GM18867 (cell line): ENCODE results near the gene FBXO40.

Experiments used
- ATAC-seq: cut with Tn5 transposase; IDR thresholded peaks from one replicate; pipeline ENCODE4 v1.9.1; 2021; ENCODE audit warnings: mild to moderate bottlenecking, moderate library complexity; ENCODE audit not compliant: unreplicated experiment

Gene FBXO40

GRCh38 chr3:121606106-121606505 lies 12.9 kb downstream of the FBXO40 start:
- ATAC-seq = no peak

GRCh38 chr3:121619691-121620090 lies 26.5 kb downstream of the FBXO40 start:
- no peak for ATAC-seq

GRCh38 chr3:121621491-121621890 lies 28.3 kb downstream of the FBXO40 start:
- no peak for ATAC-seq

DNA sequence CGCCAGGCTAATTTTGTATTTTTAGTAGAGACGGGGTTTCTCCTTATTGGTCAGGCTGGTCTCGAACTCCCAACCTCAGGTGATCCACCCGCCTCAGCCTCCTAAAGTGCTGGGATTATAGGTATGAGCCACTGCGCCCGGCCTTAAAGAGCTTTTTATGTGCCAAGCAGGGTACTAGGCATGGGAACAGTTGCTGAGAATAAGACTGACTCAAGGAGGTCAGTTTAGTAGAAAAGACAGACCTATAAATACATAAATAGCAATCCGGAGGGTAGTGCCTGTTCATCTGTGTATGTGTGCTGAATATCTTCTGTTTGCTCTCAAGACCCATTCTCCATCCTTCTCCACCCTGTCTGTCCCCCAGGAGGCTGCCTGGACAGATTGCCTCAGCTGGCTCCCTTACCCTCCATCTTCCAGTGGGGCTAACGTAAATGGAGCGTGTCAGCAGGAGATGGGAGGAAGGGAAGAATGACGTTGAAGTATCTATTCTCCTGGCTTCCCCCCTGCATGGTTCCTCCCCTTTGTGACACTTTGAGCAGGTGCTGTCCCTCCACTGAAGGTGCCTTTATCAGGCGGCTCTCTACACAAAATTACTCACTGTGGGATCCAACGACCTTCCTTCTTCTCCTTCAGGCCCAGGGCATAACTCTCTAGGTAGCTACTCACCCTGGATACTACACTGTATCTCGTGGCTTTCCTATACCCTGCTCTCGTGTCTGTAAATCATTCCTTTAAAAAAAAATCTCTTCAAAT lies 31.1 kb downstream of the FBXO40 start:
- ATAC-seq = no peak

- ATAC-seq = no peak
Observed at GRCh38 chr3:121626495-121626894, 33.3 kb downstream of the FBXO40 start.

DNA sequence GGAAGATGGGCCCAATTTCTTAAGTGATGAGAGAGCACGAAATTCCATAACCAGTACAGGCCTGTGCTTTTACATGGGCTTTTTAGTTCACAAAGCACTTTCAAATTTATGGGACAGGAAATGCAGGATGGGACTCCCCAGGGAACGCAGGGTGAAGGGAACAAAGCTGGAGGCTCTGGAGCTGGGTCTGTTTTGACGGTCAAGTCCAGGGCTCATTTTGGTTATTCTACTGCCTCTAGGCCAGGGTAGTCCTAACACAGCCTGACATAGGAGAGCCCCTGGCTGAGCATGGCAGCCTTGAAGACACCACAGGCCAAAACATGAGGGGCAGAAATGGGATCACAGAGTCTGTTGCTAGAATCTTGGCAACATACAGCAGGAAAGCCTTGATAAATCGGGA lies 34.0 kb downstream of the FBXO40 start:
- no peak for ATAC-seq

- ATAC-seq = no peak
Observed at GRCh38 chr3:121627622-121628021, 34.4 kb downstream of the FBXO40 start.

GRCh38 chr3:121629601-121630000 lies 36.4 kb downstream of the FBXO40 start:
- ATAC-seq = no peak

DNA sequence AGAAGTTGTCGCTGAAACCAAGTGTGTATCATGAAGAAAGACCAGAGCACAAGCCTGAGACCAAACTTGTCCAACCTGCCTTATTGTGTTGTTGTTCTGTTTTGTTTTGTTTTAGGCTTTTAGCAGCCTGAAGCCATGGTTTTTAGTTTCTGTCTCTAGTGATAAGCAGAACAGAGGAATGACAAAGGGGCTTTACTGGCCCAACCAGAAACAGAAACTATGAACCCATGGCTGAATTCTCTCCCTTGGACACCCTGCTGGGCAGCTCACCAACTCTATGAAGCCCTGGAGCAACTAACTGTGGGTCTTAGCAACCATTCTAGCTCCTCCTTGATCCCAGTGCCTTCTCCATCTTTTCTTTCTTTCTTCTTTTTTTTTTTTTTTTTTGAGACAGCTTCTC lies 37.2 kb downstream of the FBXO40 start:
- ATAC-seq = no peak

DNA sequence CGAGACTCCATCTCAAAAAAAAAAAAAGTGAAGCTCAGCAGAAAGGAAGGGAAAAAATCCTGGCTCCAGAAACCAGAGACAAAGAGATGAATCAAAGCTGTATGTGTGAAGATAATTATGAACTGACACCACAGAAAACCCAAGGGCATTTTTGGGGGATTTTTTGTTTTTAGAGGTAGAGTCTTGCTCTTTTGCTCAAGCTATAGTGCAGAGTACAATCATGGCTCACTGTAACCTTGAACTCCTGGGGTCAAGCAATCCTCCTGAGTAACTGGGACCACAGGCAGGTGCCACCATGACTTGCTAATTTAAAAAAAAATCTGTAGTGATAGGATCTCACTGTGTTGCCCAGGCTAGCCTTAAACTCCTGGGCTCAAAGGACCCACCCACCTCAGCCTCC lies 44.7 kb downstream of the FBXO40 start:
- no peak for ATAC-seq

- ATAC-seq = no peak
Observed at GRCh38 chr3:121641127-121641526, 47.9 kb downstream of the FBXO40 start.

GRCh38 chr3:121642601-121643314 lies 49.6 kb downstream of the FBXO40 start:
- no peak for ATAC-seq

DNA sequence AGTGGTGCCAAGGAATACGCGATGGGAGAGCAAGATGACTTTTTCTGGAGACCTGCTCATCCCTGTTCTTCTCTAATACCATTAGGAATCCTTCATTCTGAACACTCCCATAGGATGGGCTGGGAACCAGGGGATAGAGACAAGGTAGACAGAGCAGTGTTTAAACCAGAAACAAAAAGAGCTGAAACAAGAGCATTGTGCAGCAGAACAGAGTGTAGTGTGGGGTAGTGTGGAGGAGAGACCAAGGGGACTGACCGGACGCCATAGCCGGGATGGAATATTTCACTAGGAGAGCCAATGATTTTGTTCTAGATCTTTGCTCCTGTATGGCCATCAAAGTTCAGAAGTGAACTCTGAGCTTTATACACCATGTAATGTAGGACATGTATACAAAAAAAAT lies 51.9 kb downstream of the FBXO40 start:
- ATAC-seq = no peak

GRCh38 chr3:121648219-121648958 lies 55.2 kb downstream of the FBXO40 start:
- no peak for ATAC-seq

- ATAC-seq = no peak
Observed at GRCh38 chr3:121649645-121650044, 56.5 kb downstream of the FBXO40 start.

DNA sequence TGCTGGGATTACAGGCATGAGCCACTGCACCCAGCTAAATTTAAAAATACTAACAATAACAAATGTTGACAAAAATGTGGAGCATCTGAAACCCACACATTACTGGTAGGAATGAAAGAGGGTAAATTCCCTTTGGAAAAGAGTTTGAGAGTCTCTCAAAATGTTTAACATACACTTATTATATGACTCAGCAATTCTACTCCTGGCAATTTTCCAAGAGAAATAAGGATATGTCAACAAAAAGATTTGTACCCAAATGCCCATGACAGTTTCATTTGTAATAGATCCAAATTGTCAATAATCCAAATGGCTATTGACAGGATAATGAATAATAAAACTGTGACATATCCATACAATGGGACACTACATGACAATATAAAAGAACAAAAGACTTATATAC lies 58.5 kb downstream of the FBXO40 start:
- ATAC-seq = no peak

DNA sequence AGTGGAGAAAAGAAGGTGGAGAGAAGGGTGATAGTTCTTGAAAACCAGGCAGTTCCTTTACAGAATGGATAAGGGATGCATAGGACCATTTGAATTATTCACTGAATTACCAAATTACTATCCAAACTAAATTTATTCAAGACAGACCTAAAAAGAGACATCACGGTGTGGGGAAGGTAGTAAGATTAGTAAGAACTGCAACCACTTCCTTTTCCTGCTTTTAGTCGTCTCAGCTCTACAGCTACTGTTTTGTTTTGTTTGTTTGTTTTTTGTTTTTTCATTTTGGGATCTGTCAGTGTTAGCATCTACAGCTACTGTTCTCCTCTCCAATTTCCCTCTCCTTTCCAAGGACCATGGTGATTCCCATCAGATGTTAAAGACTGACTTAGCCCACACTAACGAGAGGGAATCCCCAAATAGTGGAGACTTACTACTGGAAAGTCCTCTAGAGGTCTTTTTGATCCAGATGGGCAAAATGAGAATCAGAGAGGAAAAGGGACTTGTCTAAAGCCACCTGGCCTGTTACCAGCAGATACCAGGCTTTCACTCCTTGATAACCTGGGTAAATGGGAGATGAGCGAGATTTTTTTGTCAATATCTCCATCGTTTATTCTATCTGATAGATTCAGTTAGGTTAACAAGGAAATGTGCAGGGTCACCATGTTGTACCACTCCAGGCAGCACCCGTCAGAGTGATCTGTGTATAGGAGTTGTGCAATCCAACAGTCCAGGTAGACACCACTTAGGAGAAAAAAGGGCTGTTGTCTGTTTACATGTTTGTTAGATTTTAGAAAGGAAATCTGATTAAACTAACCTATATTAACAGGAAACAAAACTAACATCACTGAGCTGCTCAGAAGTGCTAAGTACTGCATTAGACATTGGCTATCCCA lies 61.6 kb downstream of the FBXO40 start:
- peak; percentile 70 for ATAC-seq

- ATAC-seq = no peak
Observed at GRCh38 chr3:121658716-121659435, 65.7 kb downstream of the FBXO40 start.

DNA sequence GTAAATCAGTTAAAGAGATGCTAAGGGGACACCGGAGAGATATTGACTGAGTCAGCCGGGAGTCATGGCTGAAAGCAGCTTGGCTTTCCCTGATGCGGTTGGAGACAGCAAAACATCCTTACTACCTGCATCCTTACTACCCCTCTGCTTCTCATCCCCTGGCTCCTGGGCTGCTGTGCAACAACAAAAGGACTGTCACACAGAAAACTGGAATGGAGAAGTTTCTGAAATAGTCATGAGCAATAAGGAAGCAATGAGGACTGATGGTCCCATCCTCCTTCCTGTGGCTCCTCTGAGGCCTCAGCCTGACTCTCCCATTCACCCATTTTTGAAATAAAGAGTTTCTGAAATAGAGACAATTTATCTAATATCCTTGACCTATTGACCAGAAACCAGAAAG lies 66.4 kb downstream of the FBXO40 start:
- ATAC-seq = no peak
